SK-N-SH (cell line): Measurements from ENCODE around the gene IRF5. TPM values are rescaled to one million over a fixed set of nuclear protein-coding genes. Genes with fewer than 3 reads are reported as not detected.
A peak's percentile ranks its signal among the peaks of the same experiment; 100 is the strongest.

Source experiments
- CTCF ChIA-PET: fragments of 300-600, 350-600 bp; formaldehyde crosslinking; extraction: SDS; loops from one replicate; lab custom pipeline; 2021; lab: Yijun Ruan, JAX
- POLR2A ChIA-PET: fragments of 350-600 bp; sonication (Branson Sonifier 250); formaldehyde crosslinking; extraction: SDS; loops from one replicate; lab custom pipeline; 2020; ENCODE audit warnings: antibody characterized with exemption, inconsistent platforms; lab: Yijun Ruan, JAX
- DNase-seq: peaks from one replicate; pipeline ENCODE4 v3.0.0; 2012
- H2AFZ ChIP-seq: fragments of 200-600 bp; sonication (generic); 2 replicates; pipeline ENCODE4 v1.8.1; 2016; ENCODE audit warnings: antibody characterized with exemption, mild to moderate bottlenecking, low read depth
- H3F3A ChIP-seq: fragments of 200-600 bp; sonication (generic); replicated peaks from 2 replicates; pipeline ENCODE3; 2016; ENCODE audit warnings: antibody characterized with exemption, mild to moderate bottlenecking; ENCODE audit not compliant: insufficient read depth
- H3K27ac ChIP-seq, 2 experiments: fragments of 200-500 bp in 1 of 2; fragments of 200-600 bp in 1 of 2; sonication (Bioruptor generic) in 1 of 2; sonication (generic), shearing (Covaris generic) in 1 of 2; 2 replicates each; pipeline versions ENCODE4 v1.5.1 to v1.6.1; 2014 to 2016; ENCODE audit warnings: low read depth in 2 of 2, inconsistent platforms in 1 of 2, low read length in 1 of 2, mild to moderate bottlenecking in 1 of 2, mixed read lengths in 1 of 2
- H3K27me3 ChIP-seq: fragments of 200-600 bp; sonication (generic), shearing (Covaris generic); 2 replicates; pipeline ENCODE4 v1.6.1; 2016; ENCODE audit warnings: mixed run types; ENCODE audit not compliant: insufficient read depth
- H3K36me3 ChIP-seq, 2 experiments: fragments of 200-500 bp in 1 of 2; fragments of 200-600 bp in 1 of 2; sonication (Bioruptor generic) in 1 of 2; sonication (generic) in 1 of 2; replicated peaks in 1 of 2; 2 replicates each; pipeline versions ENCODE3 to v1.5.1; 2014 to 2016; ENCODE audit warnings: low read length in 1 of 2, mild to moderate bottlenecking in 1 of 2; ENCODE audit not compliant: insufficient read depth in 2 of 2, control insufficient read depth in 1 of 2
- H3K4me1 ChIP-seq, 2 experiments: fragments of 200-500 bp in 1 of 2; fragments of 200-600 bp in 1 of 2; sonication (Bioruptor generic) in 1 of 2; sonication (generic), shearing (Covaris generic) in 1 of 2; 2 replicates each; pipeline versions ENCODE4 v1.5.1 to v1.6.1; 2014 to 2016; ENCODE audit warnings: low read depth in 1 of 2, low read length in 1 of 2, mixed run types in 1 of 2; ENCODE audit not compliant: insufficient read depth in 2 of 2, control insufficient read depth in 1 of 2
- H3K4me2 ChIP-seq: fragments of 200-600 bp; sonication (generic), shearing (Covaris generic); 2 replicates; pipeline ENCODE4 v1.6.1; 2017; ENCODE audit warnings: mixed run types
- H3K4me3 ChIP-seq, 2 experiments: fragments of 200-500 bp in 1 of 2; fragments of 200-600 bp in 1 of 2; sonication (Bioruptor generic) in 1 of 2; sonication (generic), shearing (Covaris generic) in 1 of 2; 2 replicates each; pipeline versions ENCODE4 v1.5.1 to v1.8.1; 2014 to 2016; ENCODE audit warnings: low read depth in 2 of 2, inconsistent platforms in 1 of 2, low read length in 1 of 2, mild to moderate bottlenecking in 1 of 2, mixed read lengths in 1 of 2, moderate library complexity in 1 of 2
- H3K79me2 ChIP-seq: fragments of 200-600 bp; sonication (generic); 2 replicates; pipeline ENCODE4 v1.8.1; 2017; ENCODE audit warnings: mild to moderate bottlenecking; ENCODE audit not compliant: insufficient read depth
- H3K9ac ChIP-seq: fragments of 200-600 bp; sonication (generic); 2 replicates; pipeline ENCODE4 v1.6.1; 2017; ENCODE audit warnings: mixed run types
- H3K9me2 ChIP-seq: fragments of 200-600 bp; sonication (generic); 2 replicates; pipeline ENCODE4 v1.6.1; 2017; ENCODE audit warnings: mixed run types
- H3K9me3 ChIP-seq: fragments of 200-600 bp; sonication (generic); 2 replicates; pipeline ENCODE4 v1.6.1; 2017; ENCODE audit warnings: mixed run types, mild to moderate bottlenecking, moderate library complexity
- H4K20me1 ChIP-seq: fragments of 200-600 bp; sonication (generic); 2 replicates; pipeline ENCODE4 v1.6.1; 2017; ENCODE audit warnings: mild to moderate bottlenecking, mixed run types; ENCODE audit not compliant: insufficient read depth
- CHD2 ChIP-seq: fragments of 150-350 bp; IDR thresholded peaks from 2 replicates; pipeline ENCODE4 v1.6.1; 2018; ENCODE audit warnings: low read length; ENCODE audit not compliant: partially characterized antibody
- CTCF ChIP-seq: fragments of 200-600 bp; sonication (generic); IDR thresholded peaks from 2 replicates; pipeline ENCODE4 v1.6.1; 2017; ENCODE audit warnings: antibody characterized with exemption, mild to moderate bottlenecking, moderate library complexity
- ELF1 ChIP-seq: IDR thresholded peaks from 2 replicates; pipeline ENCODE4 v1.4.0; 2012
- FOXM1 ChIP-seq: IDR thresholded peaks from 2 replicates; pipeline ENCODE4 v1.4.0; 2012; ENCODE audit warnings: low read depth, mild to moderate bottlenecking
- GABPA ChIP-seq: IDR thresholded peaks from 2 replicates; pipeline ENCODE4 v1.4.0; 2012; ENCODE audit warnings: low read depth, mild to moderate bottlenecking
- MAX ChIP-seq: IDR thresholded peaks from 2 replicates; pipeline ENCODE4 v1.4.0; 2012; ENCODE audit warnings: low read depth
- MEF2A ChIP-seq: IDR thresholded peaks from 2 replicates; pipeline ENCODE4 v1.4.0; 2012; ENCODE audit warnings: low read depth, borderline replicate concordance
- NFIC ChIP-seq: IDR thresholded peaks from 2 replicates; pipeline ENCODE4 v1.4.0; 2012; ENCODE audit warnings: borderline replicate concordance
- NRF1 ChIP-seq: IDR thresholded peaks from 2 replicates; pipeline ENCODE4 v1.6.1; 2012; ENCODE audit warnings: low read depth, mild to moderate bottlenecking, low read length
- PBX3 ChIP-seq: IDR thresholded peaks from 2 replicates; pipeline ENCODE4; 2012
- RCOR1 ChIP-seq: fragments of 150-350 bp; IDR thresholded peaks from 2 replicates; pipeline ENCODE4 v1.6.1; 2017; ENCODE audit warnings: antibody characterized with exemption, low read length
- RFX5 ChIP-seq: IDR thresholded peaks from 2 replicates; pipeline ENCODE4 v1.6.1; 2012; ENCODE audit warnings: mild to moderate bottlenecking, improper control_type of control experiment, low read length
- SIN3A ChIP-seq: IDR thresholded peaks from 2 replicates; pipeline ENCODE4 v1.6.1; 2012; ENCODE audit warnings: low read depth, mild to moderate bottlenecking, low read length, moderate library complexity, borderline replicate concordance
- YY1 ChIP-seq: IDR thresholded peaks from 2 replicates; pipeline ENCODE4 v1.4.0; 2012; ENCODE audit warnings: low read depth, mild to moderate bottlenecking
- ZBTB33 ChIP-seq: IDR thresholded peaks from 2 replicates; pipeline ENCODE4 v1.4.0; 2012; ENCODE audit warnings: low read depth, borderline replicate concordance
- WGBS: methylation state at CpG from one replicate; pipeline ENCODE4 v1.1.6; 2017; ENCODE audit warnings: low lambda C conversion rate; 5-methylcytosine and 5-hydroxymethylcytosine counted together
- polyA plus RNA-seq, 3 experiments: library from polyadenylated mRNA; depleted of rRNA; stranded (reverse); fragments of >200 nt; gene quantifications; 2 replicates each; pipeline ENCODE4 v1.2.3, GENCODE V29; 2012

The IRF5 gene
- polyA plus RNA-seq, 1 of the 3 experiments (the other 2 are of a cell fraction) = 0.62 TPM

GRCh38 chr7:128937271-128937646 lies 468 bp upstream of the IRF5 start:
- POLR2A ChIA-PET = interaction anchor here (0.6 to 1.3 kb wide), 3 partner anchors 11 to 16 kb away, joined by 3 to 7 read pairs (median 4); no protein-coding TSS in a partner anchor

More at GRCh38 chr7:128937271-128937646, 468 bp upstream of the IRF5 start:
- peaks cover 3% of the 10 kb centered on the region for H3F3A ChIP-seq
- H3K9me2 ChIP-seq = no peaks in the 10 kb centered on the region
- H2AFZ ChIP-seq = peak overlapping the region; percentile 79; the same call in 1 of the 2 replicates
- H3K9me3 ChIP-seq = no peaks in the 10 kb centered on the region
- peaks cover 41% of the 10 kb centered on the region for H3K27me3 ChIP-seq
- CTCF ChIA-PET = interaction anchor here (0.6 to 2.1 kb wide), 9 partner anchors 11 to 848 kb away, joined by 3 to 5 read pairs (median 3); no protein-coding TSS in a partner anchor
- H3K27ac ChIP-seq = no peak overlapping the region
- TF ChIP-seq MAX (no peak), MEF2A (no peak), FOXM1 (no peak), GABPA (no peak), YY1 (no peak), ELF1 (no peak), CHD2 (no peak), SIN3A (no peak), CTCF (no peak), NRF1 (no peak), ZBTB33 (no peak), PBX3 (no peak), NFIC (no peak), RCOR1 (no peak), RFX5 (no peak)
- peaks cover 3 to 11% of the 10 kb centered on the region in 2 experiments; a peak in 1 of 4 replicates for H3K4me1 ChIP-seq
- H4K20me1 ChIP-seq = no peaks in the 10 kb centered on the region
- peak overlapping the region in 1 of 2 experiments; percentile 60; a peak in 1 of 4 replicates for H3K4me3 ChIP-seq
- H3K9ac ChIP-seq = no peak overlapping the region
- peak overlapping the region; percentile 96 for H3K4me2 ChIP-seq
- no peaks in the 10 kb centered on the region for H3K79me2 ChIP-seq
- no peaks in the 10 kb centered on the region for H3K36me3 ChIP-seq
- no peak for DNase-seq
- 78% methylated on average over 17 of the region's 17 CpGs for WGBS
